NT2/D1 (cell line): Measurements from ENCODE around the gene CARD19.

Experiments used
- SUZ12 ChIP-seq: IDR thresholded peaks from 2 replicates; pipeline ENCODE4 v1.6.1; 2011; ENCODE audit not compliant: insufficient read length, insufficient read depth; ENCODE audit errors: extremely low read depth
- YY1 ChIP-seq: IDR thresholded peaks from 2 replicates; pipeline ENCODE4 v1.6.1; 2011; ENCODE audit not compliant: insufficient read length, insufficient read depth
- ZNF274 ChIP-seq: IDR thresholded peaks from 2 replicates; pipeline ENCODE4 v1.6.1; 2011; ENCODE audit warnings: mild to moderate bottlenecking, low read depth, low read length

- TF ChIP-seq ZNF274 (no peak), YY1 (no peak), SUZ12 (no peak)
These were observed 10.3 kb upstream of the CARD19 start for GRCh38 chr9:93085676-93086075.
